Right atrium auricular region (tissue), 2 donors: ENCODE measurements around the gene MPPED1. TPM values are rescaled to one million over a fixed set of nuclear protein-coding genes. Genes with fewer than 3 reads are reported as not detected.
A peak's percentile ranks its signal among the peaks of the same experiment; 100 is the strongest.

ENCODE experiments used
- DNase-seq: peaks from one replicate; pipeline ENCODE4 v3.0.0-alpha.2; 2019; ENCODE audit warnings: low spot score
- H3K27ac ChIP-seq, 2 donors: fragments of 200-600 bp; sonication (generic); 1 replicate in 1 of 2; 2 replicates in 1 of 2; pipeline ENCODE4 v1.5.1; 2016 to 2019
- H3K27me3 ChIP-seq, 2 donors: fragments of 200-600 bp; sonication (generic); one replicate each; pipeline versions ENCODE4 v1.5.1 to v1.6.0; 2017 to 2019
- H3K36me3 ChIP-seq: fragments of 200-600 bp; sonication (generic); one replicate; pipeline ENCODE4 v1.5.1; 2016
- H3K4me1 ChIP-seq, 2 donors: fragments of 200-600 bp; sonication (generic); one replicate each; pipeline versions ENCODE4 v1.5.1 to v1.6.0; 2017 to 2019
- H3K4me3 ChIP-seq, 2 donors: fragments of 200-600 bp; sonication (generic); 1 replicate in 1 of 2; 2 replicates in 1 of 2; pipeline ENCODE4 v1.5.1; 2017 to 2019; ENCODE audit warnings: mild to moderate bottlenecking in 1 of 2, moderate library complexity in 1 of 2
- H3K9me3 ChIP-seq, 2 donors: fragments of 200-600 bp; sonication (generic); one replicate each; pipeline ENCODE4 v1.5.1; 2019
- CTCF ChIP-seq, 2 donors: fragments of 200-600 bp; sonication (generic); IDR thresholded peaks; one replicate each; pipeline ENCODE4 v1.5.1; 2019; ENCODE audit warnings: antibody characterized with exemption in 2 of 2
- total RNA-seq, 2 donors: library from RNA; depleted of rRNA; stranded (reverse); fragments of >200 nt; gene quantifications; one replicate each; pipeline ENCODE4 v1.1.0, GENCODE V29; 2016

MPPED1 gene
- not detected for total RNA-seq

GRCh38 chr22:43411869-43412807 is at the start of gene MPPED1:
TSS of gene MPPED1 (plus strand) at chr22:43412014. CDS start at chr22:43424986, 12,972 bp downstream.
- Histone ChIP-seq H3K9me3 (no peaks in the 10 kb centered on the region), H3K27ac (no peak within 1 kb of the TSS), H3K36me3 (no peaks in the 10 kb centered on the region), H3K4me1 (no peaks in the 10 kb centered on the region), H3K27me3 (peaks cover 0 to 8% of the 10 kb centered on the region in 2 donors), H3K4me3 (peak within 1 kb of the TSS in 1 of 2 donors; percentile 17)
- TF ChIP-seq CTCF (IDR thresholded peaks at IDR 0.05): no peak
- DNase-seq: no peak

- DNase-seq: no peak
Measured at GRCh38 chr22:43363315-43364168, 48.3 kb upstream of the MPPED1 start.

GRCh38 chr22:43364169-43364435 is 47.7 kb upstream of the MPPED1 start:
- Histone ChIP-seq H3K9me3 (no peaks in the 10 kb centered on the region), H3K27ac (no peak overlapping the region), H3K27me3 (no peaks in the 10 kb centered on the region), H3K4me3 (no peak overlapping the region), H3K4me1 (no peaks in the 10 kb centered on the region), H3K36me3 (no peaks in the 10 kb centered on the region)
- no peak for TF ChIP-seq CTCF (IDR thresholded peaks at IDR 0.05)
- no peak for DNase-seq

More at GRCh38 chr22:43363315-43364168, 48.3 kb upstream of the MPPED1 start:
- Histone ChIP-seq H3K27me3 (no peaks in the 10 kb centered on the region), H3K36me3 (no peaks in the 10 kb centered on the region), H3K4me1 (no peaks in the 10 kb centered on the region), H3K4me3 (no peak overlapping the region), H3K9me3 (no peaks in the 10 kb centered on the region), H3K27ac (no peak overlapping the region)
- TF ChIP-seq CTCF (IDR thresholded peaks at IDR 0.05): no peak

- Histone ChIP-seq H3K27ac (no peak overlapping the region), H3K4me3 (no peak overlapping the region), H3K36me3 (no peaks in the 10 kb centered on the region), H3K9me3 (no peaks in the 10 kb centered on the region), H3K4me1 (no peaks in the 10 kb centered on the region), H3K27me3 (no peaks in the 10 kb centered on the region)
- no peak for DNase-seq
- no peak for TF ChIP-seq CTCF (IDR thresholded peaks at IDR 0.05)
Measured at GRCh38 chr22:43365715-43366440, 45.9 kb upstream of the MPPED1 start.

- no peak for DNase-seq
- peaks cover 0 to under 1% of the 10 kb centered on the region in 2 donors for H3K27me3 ChIP-seq
- peaks cover 0 to 10% of the 10 kb centered on the region in 2 donors for H3K9me3 ChIP-seq
Measured at GRCh38 chr22:43370036-43370435, 41.8 kb upstream of the MPPED1 start.

More at GRCh38 chr22:43370036-43370435, 41.8 kb upstream of the MPPED1 start:
- Histone ChIP-seq H3K4me1 (no peaks in the 10 kb centered on the region), H3K4me3 (no peak overlapping the region), H3K36me3 (no peaks in the 10 kb centered on the region), H3K27ac (no peak overlapping the region)
- no peak for TF ChIP-seq CTCF (IDR thresholded peaks at IDR 0.05)
